Naive thymus-derived CD4-positive, alpha-beta T cell (primary cell): Measurements from ENCODE around the gene ROBO3. TPM values are rescaled to one million over a fixed set of nuclear protein-coding genes. Genes with fewer than 3 reads are reported as not detected.

Experiments used
- ATAC-seq: fragments of 150-1000 bp; cut with Tn5 transposase; 2 replicates; pipeline ENCODE4 v1.10.0; 2021; ENCODE audit warnings: mild to moderate bottlenecking, moderate library complexity
- CTCF ChIA-PET: fragments of 350-600 bp; sonication (Branson Sonifier 250); formaldehyde crosslinking; loops from one replicate; lab custom pipeline; 2021; ENCODE audit warnings: antibody characterized with exemption; lab: Charles Lee
- POLR2A ChIA-PET: fragments of 350-600 bp; sonication (Branson Sonifier 250); formaldehyde crosslinking; loops from one replicate; lab custom pipeline; 2021; ENCODE audit warnings: antibody characterized with exemption, inconsistent platforms; lab: Charles Lee
- DNase-seq, 9 donors: peaks; one replicate each; pipeline versions ENCODE4 v3.0.0 to v3.0.0-alpha.2; 2020 to 2022; ENCODE audit warnings: mixed read lengths in 1 of 9
- H3K27ac ChIP-seq: one replicate; pipeline ENCODE4 v1.7.0; 2013; ENCODE audit warnings: mild to moderate bottlenecking, low read depth, low read length, moderate library complexity
- H3K27me3 ChIP-seq, 2 donors: one replicate each; pipeline ENCODE4 v1.7.0; 2013; ENCODE audit warnings: low read length in 2 of 2, mild to moderate bottlenecking in 2 of 2, moderate library complexity in 2 of 2; ENCODE audit not compliant: control insufficient read depth in 2 of 2, insufficient read depth in 2 of 2
- H3K36me3 ChIP-seq, 3 experiments: 1 replicate in 2 of 3; 2 replicates in 1 of 3; pipeline ENCODE4 v1.7.0; 2013; ENCODE audit warnings: low read length in 3 of 3, mild to moderate bottlenecking in 3 of 3, moderate library complexity in 1 of 3; ENCODE audit not compliant: insufficient read depth in 3 of 3, control insufficient read depth in 2 of 3
- H3K4me1 ChIP-seq, 2 donors: one replicate each; pipeline ENCODE4 v1.7.0; 2013; ENCODE audit warnings: low read length in 2 of 2, mild to moderate bottlenecking in 2 of 2, moderate library complexity in 1 of 2; ENCODE audit not compliant: control insufficient read depth in 2 of 2, insufficient read depth in 2 of 2
- H3K4me3 ChIP-seq: 2 replicates; pipeline ENCODE4 v1.7.0; 2013; ENCODE audit warnings: mild to moderate bottlenecking, low read length
- H3K9me3 ChIP-seq, 3 experiments: 1 replicate in 2 of 3; 2 replicates in 1 of 3; pipeline ENCODE4 v1.7.0; 2013; ENCODE audit warnings: low read length in 3 of 3; ENCODE audit not compliant: control insufficient read depth in 2 of 3
- H3K27ac Mint-ChIP-seq, 9 donors: one replicate each; pipeline ENCODE4 v1.8.0; 2020 to 2022; ENCODE audit warnings: mixed read lengths in 9 of 9, mild to moderate bottlenecking in 8 of 9, moderate library complexity in 5 of 9, inconsistent platforms in 2 of 9
- H3K27me3 Mint-ChIP-seq, 5 donors: one replicate each; pipeline ENCODE4 v1.8.0; 2021 to 2022; ENCODE audit warnings: mixed read lengths in 5 of 5, mild to moderate bottlenecking in 1 of 5
- H3K36me3 Mint-ChIP-seq, 5 donors: one replicate each; pipeline ENCODE4 v1.8.0; 2020 to 2022; ENCODE audit warnings: mixed read lengths in 5 of 5, mild to moderate bottlenecking in 3 of 5, inconsistent platforms in 1 of 5
- H3K4me1 Mint-ChIP-seq, 7 donors: one replicate each; pipeline ENCODE4 v1.8.0; 2020 to 2022; ENCODE audit warnings: mixed read lengths in 7 of 7, mild to moderate bottlenecking in 3 of 7, inconsistent platforms in 1 of 7
- H3K4me3 Mint-ChIP-seq, 10 donors: one replicate each; pipeline ENCODE4 v1.8.0; 2020 to 2022; ENCODE audit warnings: mild to moderate bottlenecking in 10 of 10, mixed read lengths in 10 of 10, moderate library complexity in 6 of 10, inconsistent platforms in 2 of 10
- H3K9me3 Mint-ChIP-seq, 11 donors: one replicate each; pipeline ENCODE4 v1.8.0; 2020 to 2022; ENCODE audit warnings: mixed read lengths in 11 of 11, mild to moderate bottlenecking in 4 of 11, inconsistent platforms in 1 of 11, moderate library complexity in 1 of 11
- intact Hi-C, 2 donors: fragments of 100-400 bp; cut with micrococcal nuclease; formaldehyde crosslinking; loops; one replicate each; pipeline ENCODE4 v1.15.1; 2023
- polyA plus RNA-seq, 2 donors: library from polyadenylated mRNA; unstranded; fragments of 300-500 nt; fragmentation: Illumina TruSeq; gene quantifications; one replicate each; pipeline ENCODE4 v1.2.3, GENCODE V29; 2021
- total RNA-seq, 6 experiments: library from RNA in 5 of 6; stranded (reverse) in 5 of 6; gene quantifications; 1 replicate in 5 of 6; 2 replicates in 1 of 6; pipeline ENCODE4 v1.2.3 and lab custom pipeline; 2021 to 2026

The ROBO3 gene
- total and polyA plus RNA-seq, 7 experiments from 2014 or later = 3.6 to 51.3 (median 26.9) TPM

GRCh38 chr11:124875943-124876817 is 10.9 kb downstream of the ROBO3 start:
- Histone ChIP-seq H3K36me3 (no peaks in the 10 kb centered on the region), H3K27me3 (peaks cover 0 to 3% of the 10 kb centered on the region in 2 donors), H3K4me1 (peaks cover 7 to 9% of the 10 kb centered on the region in 2 donors), H3K27ac (peak overlapping the region; percentile 79), H3K9me3 (no peaks in the 10 kb centered on the region), H3K4me3 (peak overlapping the region; percentile 98)
- ChIA-PET POLR2A (interaction anchor here (0.7 to 1.5 kb wide), 11 partner anchors 10 to 254 kb away, joined by 3 to 21 read pairs (median 5); partner anchors contain the start of genes CCDC15 and TBRG1), CTCF (interaction anchor here (0.6 to 1.4 kb wide), 12 partner anchors 10 to 609 kb away, joined by 3 to 19 read pairs (median 4); partner anchors contain the start of genes CCDC15 and ROBO3)
- Mint-ChIP-seq H3K4me1 (peaks cover 11 to 34% (median 24%) of the 10 kb centered on the region in 7 donors), H3K4me3 (peak overlapping the region; percentile 85 to 94 (median 90)), H3K9me3 (no peaks in the 10 kb centered on the region), H3K36me3 (no peaks in the 10 kb centered on the region), H3K27ac (peak overlapping the region; percentile 77 to 95 (median 92)), H3K27me3 (peaks cover 18 to 49% (median 34%) of the 10 kb centered on the region in 5 donors)
- ATAC-seq (peak; percentile 94), DNase-seq (peak; percentile 71 to 84 (median 81))
- intact Hi-C loops = loop anchor here (1.0 to 5.0 kb wide), 19 partner anchors 9 to 1135 kb away; partner anchors contain the start of genes CCDC15 (in 2 of the 2), SIAE (in 2 of the 2), SPA17 (in 2 of the 2) and TMEM218 (in 2 of the 2)

- H3K27ac Mint-ChIP-seq = peak overlapping the region; percentile 65 to 95 (median 86)
- intact Hi-C loops = loop anchor here (1.0 to 5.0 kb wide), 19 partner anchors 10 to 1136 kb away; partner anchors contain the start of genes CCDC15 (in 2 of the 2), SIAE (in 2 of the 2), SPA17 (in 2 of the 2) and TMEM218 (in 2 of the 2)
- Histone ChIP-seq H3K36me3 (no peaks in the 10 kb centered on the region), H3K27ac (peak overlapping the region; percentile 79), H3K9me3 (no peaks in the 10 kb centered on the region), H3K4me1 (peaks cover 7 to 9% of the 10 kb centered on the region in 2 donors), H3K4me3 (peak overlapping the region; percentile 98), H3K27me3 (peaks cover 0 to 3% of the 10 kb centered on the region in 2 donors)
- peaks cover 11 to 34% (median 24%) of the 10 kb centered on the region in 7 donors for H3K4me1 Mint-ChIP-seq
- no peaks in the 10 kb centered on the region for H3K9me3 Mint-ChIP-seq
- ChIA-PET CTCF (interaction anchor here (0.6 to 1.4 kb wide), 10 partner anchors 10 to 608 kb away, joined by 3 to 19 read pairs (median 5); partner anchors contain the start of genes CCDC15 and ROBO3), POLR2A (interaction anchor here (0.7 to 1.5 kb wide), 11 partner anchors 11 to 235 kb away, joined by 3 to 21 read pairs (median 5); partner anchors contain the start of gene CCDC15)
- H3K4me3 Mint-ChIP-seq = peak overlapping the region; percentile 85 to 94 (median 90)
- H3K36me3 Mint-ChIP-seq = no peaks in the 10 kb centered on the region
- no peak for ATAC-seq
- H3K27me3 Mint-ChIP-seq = peaks cover 14 to 40% (median 26%) of the 10 kb centered on the region in 5 donors
- no peak for DNase-seq
Observed at GRCh38 chr11:124876818-124877630, 11.8 kb downstream of the ROBO3 start.

GRCh38 chr11:124877631-124877909 is 12.3 kb downstream of the ROBO3 start:
- no peak for DNase-seq
- peak overlapping the region in 8 of 9 donors; percentile 21 to 95 (median 72) for H3K27ac Mint-ChIP-seq
- H3K36me3 ChIP-seq = no peaks in the 10 kb centered on the region
- no peaks in the 10 kb centered on the region for H3K36me3 Mint-ChIP-seq
- H3K27ac ChIP-seq = no peak overlapping the region
- no peaks in the 10 kb centered on the region for H3K9me3 ChIP-seq
- H3K9me3 Mint-ChIP-seq = no peaks in the 10 kb centered on the region
- intact Hi-C loops = loop anchor here (2.0 to 5.0 kb wide), 9 partner anchors 41 to 1135 kb away; partner anchors contain the start of genes ESAM (in 1 of the 2), HYLS1 (in 1 of the 2), SIAE (in 1 of the 2) and SPA17 (in 1 of the 2)
- CTCF ChIA-PET = no interaction called here
- peaks cover 0 to 3% of the 10 kb centered on the region in 2 donors for H3K27me3 ChIP-seq
- H3K4me3 ChIP-seq = no peak overlapping the region
- no peak for ATAC-seq
- POLR2A ChIA-PET = interaction anchor here (0.8 to 1.4 kb wide), 2 partner anchors 76 to 255 kb away, joined by 3 to 11 read pairs; partner anchors contain the start of genes CCDC15 and TBRG1
- H3K4me1 Mint-ChIP-seq = peaks cover 11 to 34% (median 24%) of the 10 kb centered on the region in 7 donors
- H3K27me3 Mint-ChIP-seq = peaks cover 9 to 35% (median 21%) of the 10 kb centered on the region in 5 donors
- peaks cover 7 to 9% of the 10 kb centered on the region in 2 donors for H3K4me1 ChIP-seq
- H3K4me3 Mint-ChIP-seq = peak overlapping the region; percentile 85 to 94 (median 90)

GRCh38 chr11:124877910-124878758 is 12.9 kb downstream of the ROBO3 start:
- H3K27ac ChIP-seq = no peak overlapping the region
- Mint-ChIP-seq H3K4me3 (peak overlapping the region; percentile 85 to 94 (median 90)), H3K9me3 (no peaks in the 10 kb centered on the region), H3K4me1 (peaks cover 11 to 34% (median 25%) of the 10 kb centered on the region in 7 donors), H3K27ac (peak overlapping the region in 4 of 9 donors; percentile 21 to 94 (median 55)), H3K27me3 (peaks cover 5 to 30% (median 15%) of the 10 kb centered on the region in 5 donors), H3K36me3 (peaks cover 0 to 5% (median 0%) of the 10 kb centered on the region in 5 donors)
- ChIA-PET CTCF (interaction anchor here (1.2 kb wide), 1 partner anchor 45 kb away, joined by 5 read pairs; no protein-coding TSS in a partner anchor), POLR2A (interaction anchor here (0.8 to 1.4 kb wide), 2 partner anchors 76 to 255 kb away, joined by 3 to 11 read pairs; partner anchors contain the start of genes CCDC15 and TBRG1)
- H3K9me3 ChIP-seq = no peaks in the 10 kb centered on the region
- H3K4me3 ChIP-seq = no peak overlapping the region
- H3K36me3 ChIP-seq = no peaks in the 10 kb centered on the region
- intact Hi-C loops = loop anchor here (2.0 to 5.0 kb wide), 9 partner anchors 41 to 1136 kb away; partner anchors contain the start of genes ESAM (in 1 of the 2), HYLS1 (in 1 of the 2), SIAE (in 1 of the 2) and SPA17 (in 1 of the 2)
- peaks cover 7 to 9% of the 10 kb centered on the region in 2 donors for H3K4me1 ChIP-seq
- DNase-seq (no peak), ATAC-seq (no peak)
- H3K27me3 ChIP-seq = peaks cover 0 to 3% of the 10 kb centered on the region in 2 donors

- H3K27me3 Mint-ChIP-seq = peaks cover 0 to 23% (median 7%) of the 10 kb centered on the region in 5 donors
- no peak for DNase-seq
- peak overlapping the region in 5 of 9 donors; percentile 11 to 60 (median 43) for H3K27ac Mint-ChIP-seq
- CTCF ChIA-PET = interaction anchor here (0.6 to 1.2 kb wide), 2 partner anchors 44 to 1091 kb away, joined by 3 to 5 read pairs; no protein-coding TSS in a partner anchor
- Histone ChIP-seq H3K9me3 (no peaks in the 10 kb centered on the region), H3K4me3 (no peak overlapping the region), H3K27me3 (peaks cover 0 to 3% of the 10 kb centered on the region in 2 donors), H3K36me3 (no peaks in the 10 kb centered on the region), H3K27ac (no peak overlapping the region), H3K4me1 (peaks cover 7 to 9% of the 10 kb centered on the region in 2 donors)
- POLR2A ChIA-PET = interaction anchor here (1.4 kb wide), 1 partner anchor 75 kb away, joined by 11 read pairs; the partner anchor contains the start of gene CCDC15
- no peak for ATAC-seq
- peaks cover 11 to 34% (median 25%) of the 10 kb centered on the region in 7 donors for H3K4me1 Mint-ChIP-seq
- H3K9me3 Mint-ChIP-seq = no peaks in the 10 kb centered on the region
- H3K4me3 Mint-ChIP-seq = peak overlapping the region in 5 of 10 donors; percentile 6 to 92 (median 30)
- intact Hi-C loops = loop anchor here (5.0 kb wide), 4 partner anchors 43 to 1137 kb away; partner anchors contain the start of genes HYLS1 (in 1 of the 2) and ZNF202 (in 1 of the 2)
- peaks cover 0 to 5% (median 0%) of the 10 kb centered on the region in 5 donors for H3K36me3 Mint-ChIP-seq
Observed at GRCh38 chr11:124878759-124879492, 13.7 kb downstream of the ROBO3 start.
